IMR-90 (cell line): Measurements from ENCODE around the gene RCAN2. TPM values are rescaled to one million over a fixed set of nuclear protein-coding genes. Genes with fewer than 3 reads are reported as not detected.

Experiments used
- ATAC-seq: fragments of 200-7000 bp; cut with Tn5 transposase; 2 replicates; pipeline ENCODE4 v1.9.1; 2020; ENCODE audit warnings: low read depth, mild to moderate bottlenecking, moderate library complexity
- BruUV-seq: library from RNA; stranded (reverse); fragments of 400-500 nt; replicated peaks from 2 replicates; lab custom pipeline; 2021; lab: Mats Ljungman, UMichigan
- CTCF ChIA-PET: fragments of 300-600 bp; formaldehyde crosslinking; extraction: SDS; loops from one replicate; lab custom pipeline; 2021; ENCODE audit warnings: antibody characterized with exemption; lab: Yijun Ruan, JAX
- POLR2A ChIA-PET: fragments of 300-600 bp; sonication (Branson Sonifier 250); formaldehyde crosslinking; loops from one replicate; lab custom pipeline; 2022; ENCODE audit warnings: antibody characterized with exemption; ENCODE audit not compliant: unreplicated experiment; lab: Charles Lee
- DNase-seq: peaks from one replicate; pipeline ENCODE4 v3.0.0; 2013
- H2AFZ ChIP-seq: replicated peaks from 2 replicates; pipeline ENCODE3; 2013; ENCODE audit warnings: low read length, mild to moderate bottlenecking; ENCODE audit not compliant: poor library complexity
- H2AK5ac ChIP-seq: 2 replicates; pipeline ENCODE4 v1.6.1; 2013; ENCODE audit warnings: low read depth, low read length, inconsistent platforms
- H2AK9ac ChIP-seq: replicated peaks from 2 replicates; pipeline ENCODE3; 2013; ENCODE audit warnings: mild to moderate bottlenecking, low read depth, low read length, moderate library complexity; ENCODE audit not compliant: poor library complexity
- H2BK120ac ChIP-seq: 2 replicates; pipeline ENCODE4 v1.6.1; 2013; ENCODE audit warnings: low read depth, low read length, inconsistent platforms
- H2BK15ac ChIP-seq: 3 replicates; pipeline ENCODE4 v1.6.1; 2013; ENCODE audit warnings: low read depth, low read length, inconsistent platforms
- H2BK20ac ChIP-seq: 2 replicates; pipeline ENCODE4 v1.6.1; 2013; ENCODE audit warnings: low read depth, mild to moderate bottlenecking, inconsistent platforms, low read length, moderate library complexity
- H2BK5ac ChIP-seq: 2 replicates; pipeline ENCODE4 v1.6.1; 2013; ENCODE audit warnings: mild to moderate bottlenecking, low read depth, low read length, inconsistent platforms; ENCODE audit not compliant: poor library complexity, severe bottlenecking
- H3K14ac ChIP-seq: replicated peaks from 2 replicates; pipeline ENCODE4 v1.6.1; 2013; ENCODE audit warnings: low read depth, low read length, inconsistent platforms
- H3K18ac ChIP-seq: 2 replicates; pipeline ENCODE4 v1.6.1; 2013; ENCODE audit warnings: low read depth, low read length, control low read depth
- H3K23ac ChIP-seq: 2 replicates; pipeline ENCODE4 v1.6.1; 2013; ENCODE audit warnings: low read depth, low read length, inconsistent platforms
- H3K27ac ChIP-seq: 2 replicates; pipeline ENCODE4 v1.5.1; 2013; ENCODE audit warnings: mild to moderate bottlenecking, control low read depth, low read length; ENCODE audit not compliant: insufficient read depth
- H3K27me3 ChIP-seq: 2 replicates; pipeline ENCODE4 v1.6.1; 2013; ENCODE audit warnings: low read length; ENCODE audit not compliant: control insufficient read depth, insufficient read depth
- H3K36me3 ChIP-seq: 2 replicates; pipeline ENCODE4 v1.6.1; 2013; ENCODE audit warnings: low read length, mixed read lengths; ENCODE audit not compliant: control insufficient read depth, insufficient read depth
- H3K4ac ChIP-seq: 2 replicates; pipeline ENCODE4 v1.6.1; 2013; ENCODE audit warnings: low read depth, low read length, inconsistent platforms
- H3K4me1 ChIP-seq: 2 replicates; pipeline ENCODE4 v1.6.1; 2013; ENCODE audit warnings: low read length, mixed read lengths; ENCODE audit not compliant: control insufficient read depth, insufficient read depth
- H3K4me2 ChIP-seq: 2 replicates; pipeline ENCODE4 v1.6.1; 2013; ENCODE audit warnings: low read depth, mild to moderate bottlenecking, control low read depth, low read length, moderate library complexity
- H3K4me3 ChIP-seq: 2 replicates; pipeline ENCODE4 v1.5.1; 2013; ENCODE audit warnings: low read depth, mild to moderate bottlenecking, control low read depth, low read length, moderate library complexity; ENCODE audit not compliant: insufficient read depth
- H3K56ac ChIP-seq: 2 replicates; pipeline ENCODE4 v1.6.1; 2013; ENCODE audit warnings: low read length, inconsistent platforms; ENCODE audit not compliant: insufficient read depth; ENCODE audit errors: extremely low read depth
- H3K79me1 ChIP-seq, 2 experiments: 2 replicates each; pipeline ENCODE4 v1.6.1; 2013; ENCODE audit warnings: low read length in 2 of 2, inconsistent platforms in 1 of 2, low read depth in 1 of 2
- H3K9ac ChIP-seq: 2 replicates; pipeline ENCODE4 v1.6.1; 2013; ENCODE audit warnings: low read depth, low read length, control low read depth
- H3K9me1 ChIP-seq: 2 replicates; pipeline ENCODE4 v1.6.1; 2013; ENCODE audit warnings: low read length, inconsistent platforms; ENCODE audit not compliant: insufficient read depth
- H3K9me3 ChIP-seq: 2 replicates; pipeline ENCODE4 v1.6.1; 2013; ENCODE audit warnings: low read length; ENCODE audit not compliant: control insufficient read depth, insufficient read depth
- H4K20me1 ChIP-seq: 2 replicates; pipeline ENCODE4 v1.6.1; 2013; ENCODE audit warnings: low read length, inconsistent platforms; ENCODE audit not compliant: insufficient read depth
- H4K5ac ChIP-seq: 2 replicates; pipeline ENCODE4 v1.6.1; 2013; ENCODE audit warnings: mild to moderate bottlenecking, low read depth, low read length, control low read depth
- H4K8ac ChIP-seq, 2 experiments: 2 replicates each; pipeline ENCODE4 v1.6.1; 2013; ENCODE audit warnings: low read depth in 2 of 2, low read length in 2 of 2, control low read depth in 1 of 2, inconsistent platforms in 1 of 2
- H4K91ac ChIP-seq: 2 replicates; pipeline ENCODE4 v1.6.1; 2013; ENCODE audit warnings: low read depth, low read length, inconsistent platforms; ENCODE audit not compliant: insufficient read depth
- BHLHE40 ChIP-seq: fragments of 150-350 bp; IDR thresholded peaks from 2 replicates; pipeline ENCODE4 v1.6.1; 2016; ENCODE audit warnings: mild to moderate bottlenecking, low read depth, low read length
- CHD1 ChIP-seq: IDR thresholded peaks from 2 replicates; pipeline ENCODE4 v1.6.1; 2012; ENCODE audit warnings: low read depth, low read length, improper control_type of control experiment
- MAZ ChIP-seq: IDR thresholded peaks from 2 replicates; pipeline ENCODE4 v1.6.1; 2012; ENCODE audit warnings: low read depth, mild to moderate bottlenecking, low read length, improper control_type of control experiment, moderate library complexity, borderline replicate concordance
- NFE2L2 ChIP-seq: fragments of 150-350 bp; IDR thresholded peaks from 2 replicates; pipeline ENCODE4 v1.6.1; 2016; ENCODE audit warnings: low read depth, mild to moderate bottlenecking, low read length
- POLR2A ChIP-seq: IDR thresholded peaks from 2 replicates; pipeline ENCODE4 v1.6.1; 2012; ENCODE audit warnings: mild to moderate bottlenecking, low read depth, low read length
- RAD21 ChIP-seq: IDR thresholded peaks from 2 replicates; pipeline ENCODE4 v1.6.1; 2012; ENCODE audit warnings: low read length, improper control_type of control experiment
- RFX5 ChIP-seq: IDR thresholded peaks from 2 replicates; pipeline ENCODE4 v1.8.0; 2012; ENCODE audit warnings: low read depth, mild to moderate bottlenecking, low read length, moderate library complexity
- SMC3 ChIP-seq: fragments of 150-350 bp; IDR thresholded peaks from 2 replicates; pipeline ENCODE4 v1.6.1; 2016; ENCODE audit warnings: low read depth, mild to moderate bottlenecking, antibody characterized with exemption, low read length, moderate library complexity
- WGBS, 2 experiments: methylation state at CpG; one replicate each; pipeline versions ENCODE4 v1.1.5 to v1.1.7; 2013; ENCODE audit warnings: missing lambda C conversion rate in 2 of 2; ENCODE audit not compliant: insufficient read length in 1 of 2; ENCODE audit errors: extremely low coverage in 2 of 2; 5-methylcytosine and 5-hydroxymethylcytosine counted together
- dilution Hi-C: fragments of 300-500 bp; cut with HindIII; formaldehyde crosslinking; loops from one replicate; pipeline ENCODE4 v1.14.3; 2018; ENCODE audit warnings: low sequenced_read_pairs; ENCODE audit not compliant: unreplicated experiment
- in situ Hi-C: fragments of 300-500 bp; cut with MboI; formaldehyde crosslinking; loops from 3 replicates; pipeline ENCODE4 v1.14.3; 2019; ENCODE audit warnings: low sequenced_read_pairs, inconsistent platforms, mixed read lengths
- intact Hi-C: fragments of 100-400 bp; cut with micrococcal nuclease; formaldehyde crosslinking; loops from 2 replicates; pipeline ENCODE4 v1.10.0; 2022
- polyA plus RNA-seq, 3 experiments: library from polyadenylated mRNA; depleted of rRNA; stranded (reverse); fragments of >200 nt; gene quantifications; 2 replicates each; pipeline ENCODE4 v1.2.3, GENCODE V29; 2012; ENCODE audit warnings: low replicate concordance in 1 of 3
- total RNA-seq: library from RNA; depleted of rRNA; stranded (reverse); fragments of >200 nt; gene quantifications from 2 replicates; pipeline ENCODE4 v1.2.3, GENCODE V29; 2012

Gene RCAN2
- total and polyA plus RNA-seq, 2 of the 4 experiments (the other 2 are of a cell fraction): 1.3 to 1.8 TPM

- Histone ChIP-seq H2BK5ac (no peak overlapping the region), H3K23ac (no peak overlapping the region), H2AFZ (no peak overlapping the region), H3K14ac (no peak overlapping the region), H4K20me1 (no peaks in the 10 kb centered on the region), H3K27ac (no peak overlapping the region), H3K56ac (no peak overlapping the region), H4K8ac (no peak overlapping the region), H3K27me3 (no peaks in the 10 kb centered on the region), H3K9me3 (no peaks in the 10 kb centered on the region), H3K79me1 (no peaks in the 10 kb centered on the region), H3K18ac (no peak overlapping the region), H4K5ac (no peak overlapping the region), H3K9ac (no peak overlapping the region), H3K4me1 (no peaks in the 10 kb centered on the region), H2BK15ac (no peak overlapping the region), H3K4me2 (no peak overlapping the region), H2BK120ac (no peak overlapping the region), H2BK20ac (no peak overlapping the region), H3K4ac (no peak overlapping the region), H4K91ac (no peak overlapping the region), H3K36me3 (no peaks in the 10 kb centered on the region), H3K4me3 (no peak overlapping the region), H2AK9ac (no peak overlapping the region), H3K9me1 (no peaks in the 10 kb centered on the region), H2AK5ac (no peak overlapping the region)
- in situ Hi-C loops: no loop called here
- DNase-seq: no peak
- no peak for TF ChIP-seq CHD1
- no peak for TF ChIP-seq RAD21
- TF ChIP-seq RFX5: no peak
- TF ChIP-seq NFE2L2: no peak
- no peak for TF ChIP-seq SMC3
- TF ChIP-seq BHLHE40: no peak
- no peak for TF ChIP-seq POLR2A
- no peak for TF ChIP-seq MAZ
- dilution Hi-C loops: no loop called here
- intact Hi-C loops: no loop called here
- BruUV-seq: no TSS peak
- CTCF ChIA-PET: interaction anchor here (0.6 kb wide), 1 partner anchor 489 kb away, joined by 3 read pairs; no protein-coding TSS in a partner anchor
- ATAC-seq: no peak
- POLR2A ChIA-PET: no interaction called here
- WGBS, 2 experiments: 83% methylated on average over 1 of the region's 3 CpGs; no CpG with 5 or more reads in 1 of the 2 experiments
Measured at GRCh38 chr6:46288835-46289234, 202.4 kb downstream of the RCAN2 start.
